PC-3 (cell line): ENCODE data around the gene SLC27A4.

ENCODE experiments used
- CTCF ChIP-seq: fragments of 300-600 bp; sonication (generic); conservative IDR thresholded peaks from 2 replicates; pipeline ENCODE4 v1.5.1; 2017; ENCODE audit warnings: antibody characterized with exemption, low read depth, mild to moderate bottlenecking, low read length
- EZH2phosphoT487 ChIP-seq: fragments of 300-600 bp; sonication (generic); IDR thresholded peaks from 2 replicates; pipeline ENCODE4 v1.6.1; 2018; ENCODE audit warnings: mild to moderate bottlenecking, antibody characterized with exemption, low read length, borderline replicate concordance

- TF ChIP-seq CTCF (no peak), EZH2phosphoT487 (no peak)
Observed at GRCh38 chr9:128333451-128333869, 6.9 kb upstream of the SLC27A4 start.
